H9 (cell line): Measurements from ENCODE around the gene STAT3. TPM values are rescaled to one million over a fixed set of nuclear protein-coding genes. Genes with fewer than 3 reads are reported as not detected.
A peak's percentile ranks its signal among the peaks of the same experiment; 100 is the strongest.
"Not testable (repeated sequence)": the region's sequence is repeated elsewhere in the genome, so short reads cannot be mapped to it uniquely, and the experiment has no call there.

Experiments
- DNase-seq: peaks from one replicate; pipeline ENCODE4 v3.0.0-alpha.2; 2017
- H2AFZ ChIP-seq: one replicate; pipeline ENCODE4 v1.6.1; 2013; ENCODE audit warnings: mild to moderate bottlenecking, low read length, control low read depth, moderate library complexity
- H2AK5ac ChIP-seq: 2 replicates; pipeline ENCODE4 v1.6.1; 2013; ENCODE audit warnings: low read length, control low read depth, mixed read lengths; ENCODE audit not compliant: insufficient read length
- H2BK120ac ChIP-seq: one replicate; pipeline ENCODE4 v1.6.1; 2013; ENCODE audit warnings: low read depth, mild to moderate bottlenecking, low read length, control low read depth, inconsistent platforms; ENCODE audit not compliant: poor library complexity, severe bottlenecking
- H2BK12ac ChIP-seq: 2 replicates; pipeline ENCODE4 v1.6.1; 2013; ENCODE audit warnings: low read length, control low read depth, mixed read lengths, low read depth; ENCODE audit not compliant: insufficient read length
- H2BK15ac ChIP-seq: 2 replicates; pipeline ENCODE4 v1.6.1; 2013; ENCODE audit warnings: low read depth, low read length, control low read depth
- H2BK20ac ChIP-seq: one replicate; pipeline ENCODE4 v1.6.1; 2013; ENCODE audit warnings: low read depth, mild to moderate bottlenecking, low read length, control low read depth, inconsistent platforms; ENCODE audit not compliant: poor library complexity, severe bottlenecking
- H2BK5ac ChIP-seq: 2 replicates; pipeline ENCODE4 v1.6.1; 2013; ENCODE audit warnings: low read length, control low read depth, mixed read lengths; ENCODE audit not compliant: insufficient read length
- H3K14ac ChIP-seq: 2 replicates; pipeline ENCODE4 v1.6.1; 2013; ENCODE audit warnings: low read length, control low read depth; ENCODE audit not compliant: insufficient read depth
- H3K18ac ChIP-seq: 2 replicates; pipeline ENCODE4 v1.6.1; 2013; ENCODE audit warnings: low read depth, mild to moderate bottlenecking, mixed read lengths, low read length, control low read depth; ENCODE audit not compliant: insufficient read length
- H3K23ac ChIP-seq: 2 replicates; pipeline ENCODE4 v1.6.1; 2013; ENCODE audit warnings: low read length, control low read depth, mixed read lengths, low read depth; ENCODE audit not compliant: insufficient read length
- H3K23me2 ChIP-seq: 2 replicates; pipeline ENCODE4 v1.6.1; 2013; ENCODE audit warnings: low read depth, mild to moderate bottlenecking, mixed read lengths, low read length, control low read depth; ENCODE audit not compliant: insufficient read length, poor library complexity, severe bottlenecking
- H3K27ac ChIP-seq: 2 replicates; pipeline ENCODE4 v1.5.1; 2013; ENCODE audit warnings: low read length, control low read depth, mixed read lengths, low read depth; ENCODE audit not compliant: insufficient read length
- H3K27me3 ChIP-seq: 2 replicates; pipeline ENCODE4 v1.6.1; 2013; ENCODE audit warnings: low read length, control low read depth, inconsistent platforms; ENCODE audit not compliant: insufficient read depth
- H3K4ac ChIP-seq: 2 replicates; pipeline ENCODE4 v1.6.1; 2013; ENCODE audit warnings: low read depth, mild to moderate bottlenecking, control low read depth, inconsistent platforms, low read length, moderate library complexity
- H3K4me1 ChIP-seq: 2 replicates; pipeline ENCODE4 v1.6.1; 2013; ENCODE audit warnings: low read length, control low read depth, inconsistent platforms; ENCODE audit not compliant: insufficient read depth
- H3K4me2 ChIP-seq: 2 replicates; pipeline ENCODE4 v1.6.1; 2013; ENCODE audit warnings: low read length, control low read depth, mixed read lengths; ENCODE audit not compliant: insufficient read length, insufficient read depth
- H3K56ac ChIP-seq: 2 replicates; pipeline ENCODE4 v1.6.1; 2013; ENCODE audit warnings: low read depth, mild to moderate bottlenecking, mixed read lengths, low read length, control low read depth; ENCODE audit not compliant: insufficient read length
- H3K79me1 ChIP-seq: 2 replicates; pipeline ENCODE4 v1.6.1; 2013; ENCODE audit warnings: low read depth, mild to moderate bottlenecking, moderate library complexity, low read length, control low read depth, inconsistent platforms; ENCODE audit not compliant: insufficient read depth, poor library complexity, severe bottlenecking
- H3K79me2 ChIP-seq: 2 replicates; pipeline ENCODE4 v1.6.1; 2013; ENCODE audit warnings: low read length, control low read depth, inconsistent platforms; ENCODE audit not compliant: insufficient read depth
- H3K9ac ChIP-seq: 2 replicates; pipeline ENCODE4 v1.6.1; 2013; ENCODE audit warnings: low read length, control low read depth, mixed read lengths; ENCODE audit not compliant: insufficient read length; ENCODE audit errors: extremely low read depth
- H3K9me3 ChIP-seq: one replicate; pipeline ENCODE4 v1.6.1; 2013; ENCODE audit warnings: low read depth, low read length, inconsistent platforms; ENCODE audit not compliant: control insufficient read depth
- H3T11ph ChIP-seq: one replicate; pipeline ENCODE4 v1.6.1; 2013; ENCODE audit warnings: mild to moderate bottlenecking, low read length, control low read depth, inconsistent platforms
- H4K20me1 ChIP-seq: one replicate; pipeline ENCODE4 v1.6.1; 2013; ENCODE audit not compliant: control insufficient read depth, insufficient read length, insufficient read depth
- H4K5ac ChIP-seq: 2 replicates; pipeline ENCODE4 v1.6.1; 2013; ENCODE audit warnings: low read depth, mild to moderate bottlenecking, mixed read lengths, low read length, control low read depth; ENCODE audit not compliant: insufficient read length
- H4K8ac ChIP-seq: replicated peaks from 2 replicates; pipeline ENCODE4 v1.6.1; 2013; ENCODE audit warnings: low read length, control low read depth, mixed read lengths, low read depth; ENCODE audit not compliant: insufficient read length
- H4K91ac ChIP-seq: 2 replicates; pipeline ENCODE4 v1.6.1; 2013; ENCODE audit warnings: low read depth, mild to moderate bottlenecking, moderate library complexity, mixed read lengths, low read length, control low read depth; ENCODE audit not compliant: insufficient read length
- H3K27ac Mint-ChIP-seq, 3 experiments: 2 replicates in 2 of 3; 3 replicates in 1 of 3; pipeline ENCODE4 v1.8.0; 2020 to 2021; ENCODE audit warnings: mixed read lengths in 3 of 3, mild to moderate bottlenecking in 1 of 3, moderate library complexity in 1 of 3
- H3K27me3 Mint-ChIP-seq: 2 replicates; pipeline ENCODE4 v1.8.0; 2021; ENCODE audit warnings: low read depth, mild to moderate bottlenecking, moderate library complexity, mixed read lengths
- H3K36me3 Mint-ChIP-seq, 3 experiments: 2 replicates in 2 of 3; 3 replicates in 1 of 3; pipeline ENCODE4 v1.8.0; 2020 to 2021; ENCODE audit warnings: low read depth in 3 of 3, mixed read lengths in 3 of 3; ENCODE audit not compliant: insufficient read depth in 1 of 3
- H3K4me1 Mint-ChIP-seq, 2 experiments: 2 replicates each; pipeline ENCODE4 v1.8.0; 2020; ENCODE audit warnings: mixed read lengths in 2 of 2
- H3K4me3 Mint-ChIP-seq, 2 experiments: 2 replicates in 1 of 2; 3 replicates in 1 of 2; pipeline ENCODE4 v1.8.0; 2020 to 2021; ENCODE audit warnings: mild to moderate bottlenecking in 2 of 2, mixed read lengths in 2 of 2, moderate library complexity in 1 of 2
- H3K9me3 Mint-ChIP-seq, 2 experiments: 2 replicates in 1 of 2; 3 replicates in 1 of 2; pipeline ENCODE4 v1.8.0; 2020; ENCODE audit warnings: mild to moderate bottlenecking in 2 of 2, mixed read lengths in 2 of 2, moderate library complexity in 1 of 2
- WGBS: extraction: QIAGEN DNeasy Blood & Tissue Kit; methylation state at CpG from one replicate; pipeline ENCODE4 v1.1.7; 2013; ENCODE audit warnings: missing lambda C conversion rate, low lambda C conversion rate, mixed read lengths; ENCODE audit not compliant: insufficient read length; ENCODE audit errors: extremely low coverage; 5-methylcytosine and 5-hydroxymethylcytosine counted together
- total RNA-seq: library from RNA; stranded (reverse); gene quantifications from 2 replicates; pipeline ENCODE4 v1.2.1, GENCODE V29; 2021
- TF ChIP-seq, protein P1 (sequence below): fragments of 200-600 bp; sonication (generic); conservative IDR thresholded peaks from 3 replicates; pipeline ENCODE4 v1.8.0; 2021; ENCODE audit warnings: antibody characterized with exemption, mild to moderate bottlenecking

STAT3 gene
- total RNA-seq, 1 experiment from 2014 or later, result 83.2 TPM

DNA sequence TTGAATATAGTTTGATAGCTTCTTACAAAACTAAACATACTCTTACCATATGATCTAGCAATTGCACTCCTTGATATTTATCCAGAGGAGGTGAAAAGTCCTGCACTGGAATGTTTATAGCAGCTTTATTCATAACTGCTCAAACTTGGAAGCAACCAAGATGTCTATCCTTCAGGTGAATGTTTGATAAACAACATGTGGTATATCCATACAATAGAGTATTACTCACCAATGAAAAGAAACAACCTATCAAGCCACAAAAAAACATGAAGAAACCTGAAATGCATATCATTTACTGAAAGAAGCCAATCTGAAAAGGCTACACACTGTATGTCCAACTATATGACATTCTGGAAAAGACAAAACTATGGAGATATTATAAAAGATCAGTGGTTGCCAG lies 16.1 kb downstream of the STAT3 start:
- Histone ChIP-seq H3T11ph (no peak overlapping the region), H3K79me1 (peaks cover 11% of the 10 kb centered on the region), H3K56ac (no peak overlapping the region), H2BK12ac (no peak overlapping the region), H3K4me1 (peaks cover 6% of the 10 kb centered on the region; the same call in 1 of the 2 replicates), H3K79me2 (peaks cover 8% of the 10 kb centered on the region; the same call in 1 of the 2 replicates), H3K4ac (no peak overlapping the region), H3K18ac (no peak overlapping the region), H2BK15ac (no peak overlapping the region), H3K23ac (no peak overlapping the region), H3K27me3 (no peaks in the 10 kb centered on the region), H2AFZ (no peak overlapping the region), H3K9ac (no peak overlapping the region), H4K20me1 (no peaks in the 10 kb centered on the region), H2BK20ac (no peak overlapping the region), H2AK5ac (no peak overlapping the region), H3K14ac (no peak overlapping the region), H4K91ac (no peak overlapping the region), H3K4me2 (no peak overlapping the region), H4K8ac (no peak overlapping the region), H2BK120ac (no peak overlapping the region), H4K5ac (no peak overlapping the region), H3K9me3 (no peaks in the 10 kb centered on the region), H2BK5ac (no peak overlapping the region), H3K23me2 (no peaks in the 10 kb centered on the region), H3K27ac (no peak overlapping the region)
- Mint-ChIP-seq H3K36me3 (peaks cover 21 to 31% (median 21%) of the 10 kb centered on the region in 3 experiments), H3K4me1 (peaks cover 21 to 30% of the 10 kb centered on the region in 2 experiments), H3K4me3 (no peak overlapping the region), H3K9me3 (peaks cover 5 to 8% of the 10 kb centered on the region in 2 experiments), H3K27ac (no peak overlapping the region), H3K27me3 (no peaks in the 10 kb centered on the region)
- TF ChIP-seq, protein P1, sequence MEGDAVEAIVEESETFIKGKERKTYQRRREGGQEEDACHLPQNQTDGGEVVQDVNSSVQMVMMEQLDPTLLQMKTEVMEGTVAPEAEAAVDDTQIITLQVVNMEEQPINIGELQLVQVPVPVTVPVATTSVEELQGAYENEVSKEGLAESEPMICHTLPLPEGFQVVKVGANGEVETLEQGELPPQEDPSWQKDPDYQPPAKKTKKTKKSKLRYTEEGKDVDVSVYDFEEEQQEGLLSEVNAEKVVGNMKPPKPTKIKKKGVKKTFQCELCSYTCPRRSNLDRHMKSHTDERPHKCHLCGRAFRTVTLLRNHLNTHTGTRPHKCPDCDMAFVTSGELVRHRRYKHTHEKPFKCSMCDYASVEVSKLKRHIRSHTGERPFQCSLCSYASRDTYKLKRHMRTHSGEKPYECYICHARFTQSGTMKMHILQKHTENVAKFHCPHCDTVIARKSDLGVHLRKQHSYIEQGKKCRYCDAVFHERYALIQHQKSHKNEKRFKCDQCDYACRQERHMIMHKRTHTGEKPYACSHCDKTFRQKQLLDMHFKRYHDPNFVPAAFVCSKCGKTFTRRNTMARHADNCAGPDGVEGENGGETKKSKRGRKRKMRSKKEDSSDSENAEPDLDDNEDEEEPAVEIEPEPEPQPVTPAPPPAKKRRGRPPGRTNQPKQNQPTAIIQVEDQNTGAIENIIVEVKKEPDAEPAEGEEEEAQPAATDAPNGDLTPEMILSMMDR, result no peak
- no peak for DNase-seq

DNA sequence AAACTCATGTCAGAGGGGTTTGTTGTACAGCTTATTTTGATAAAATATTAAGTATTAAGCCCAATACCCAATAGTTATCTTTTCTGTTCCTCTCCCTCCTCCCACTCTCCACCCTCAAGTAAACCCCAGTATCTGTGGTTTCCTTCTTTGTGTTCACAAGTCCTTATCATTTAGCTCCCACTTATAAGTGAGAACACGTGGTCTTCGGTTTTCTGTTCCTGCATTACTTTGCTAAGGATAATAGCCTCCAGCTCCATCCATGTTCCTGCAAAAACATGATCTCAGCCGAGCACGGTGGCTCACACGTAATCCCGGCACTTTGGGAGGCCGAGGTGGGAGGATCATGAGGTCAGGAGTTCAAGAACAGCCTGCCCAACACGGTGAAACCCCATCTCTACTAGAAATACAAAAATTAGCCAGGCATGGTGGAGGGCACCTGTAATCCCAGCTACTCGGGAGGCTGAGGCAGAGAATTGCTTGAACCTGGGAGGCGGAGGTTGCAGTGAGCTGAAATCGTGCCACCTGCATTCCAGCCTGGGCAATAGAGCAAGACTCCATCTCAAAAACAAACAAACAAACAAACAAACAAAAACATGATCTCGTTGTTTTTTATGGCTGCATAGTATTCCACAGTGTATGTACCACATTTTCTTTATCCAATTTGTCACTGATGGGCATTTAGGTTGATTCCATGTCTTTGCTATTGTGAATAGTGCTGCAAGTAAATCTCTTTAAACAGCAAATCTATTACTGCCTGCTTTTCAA lies 19.3 kb downstream of the STAT3 start:
- H4K20me1 ChIP-seq, H2BK120ac ChIP-seq, H2BK5ac ChIP-seq, H2BK15ac ChIP-seq, H3K27ac ChIP-seq, H3K18ac ChIP-seq, H2AK5ac ChIP-seq, H4K5ac ChIP-seq, H3K14ac ChIP-seq, H3K4me2 ChIP-seq, H3K27me3 Mint-ChIP-seq, H3K56ac ChIP-seq, H2AFZ ChIP-seq, DNase-seq, H2BK12ac ChIP-seq, H4K91ac ChIP-seq, H3K27me3 ChIP-seq, H3T11ph ChIP-seq, H3K4ac ChIP-seq, H3K9ac ChIP-seq, H3K9me3 Mint-ChIP-seq, H3K23me2 ChIP-seq, H3K9me3 ChIP-seq, H4K8ac ChIP-seq, H3K4me3 Mint-ChIP-seq, H3K23ac ChIP-seq, H3K4me1 ChIP-seq, H2BK20ac ChIP-seq: not testable (repeated sequence)
- Mint-ChIP-seq H3K27ac (0 out of 7 replicates have a peak overlapping the region, but pooled peaks of 2 of the 3 experiments have one; percentile 28 to 68), H3K4me1 (peaks cover 22 to 32% of the 10 kb centered on the region in 2 experiments), H3K36me3 (peaks cover 19 to 37% (median 21%) of the 10 kb centered on the region in 3 experiments)
- no CpG with 5 or more reads among the region's 12 CpGs for WGBS
- Histone ChIP-seq H3K79me1 (peaks cover 15% of the 10 kb centered on the region), H3K79me2 (peaks cover 21% of the 10 kb centered on the region; the same call in 1 of the 2 replicates)
